ENCODE results near the gene SLC6A18.

Gene SLC6A18

DNA sequence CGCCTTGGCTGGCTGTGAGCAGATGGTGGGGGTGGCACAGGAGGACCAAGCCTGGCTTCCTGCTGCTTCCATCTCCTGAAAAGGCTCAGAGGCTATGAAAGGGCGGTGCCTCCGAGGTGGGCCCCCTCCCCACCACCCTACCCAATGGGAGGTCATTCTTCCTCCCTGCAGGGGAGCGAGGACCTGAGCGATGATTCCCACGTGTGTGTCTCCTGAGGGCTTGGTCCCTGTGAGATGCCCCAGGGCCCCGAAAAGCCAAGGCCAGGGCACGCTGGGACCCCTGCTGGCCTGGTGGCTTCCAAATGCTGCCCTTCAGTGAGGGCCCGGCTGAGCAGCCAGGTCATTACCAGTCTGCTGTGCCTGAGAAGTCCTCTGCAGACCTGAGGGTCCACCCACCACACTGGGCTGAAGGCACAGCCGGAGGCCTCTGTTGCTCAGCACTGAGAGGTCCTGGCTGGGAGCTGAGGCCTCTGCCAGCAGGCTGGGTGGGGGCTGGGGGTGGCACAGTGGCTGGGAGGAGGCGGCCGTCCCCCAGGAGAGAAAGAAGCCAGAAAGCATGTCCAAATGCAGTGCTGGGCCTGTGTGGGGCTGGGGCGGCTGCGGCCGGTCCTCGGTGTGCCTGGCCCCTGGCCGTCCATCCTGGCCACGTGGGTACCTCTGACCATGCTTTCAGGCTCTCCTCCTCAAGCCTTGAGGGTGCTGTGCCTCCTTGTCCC lies 37.8 kb upstream of the SLC6A18 start:
- no peak overlapping the region for H3K27ac ChIP-seq
- no peak for TF ChIP-seq ZFX (IDR thresholded peaks at IDR 0.05; ENCODE audit: borderline replicate concordance)
- TF ChIP-seq, protein P1, sequence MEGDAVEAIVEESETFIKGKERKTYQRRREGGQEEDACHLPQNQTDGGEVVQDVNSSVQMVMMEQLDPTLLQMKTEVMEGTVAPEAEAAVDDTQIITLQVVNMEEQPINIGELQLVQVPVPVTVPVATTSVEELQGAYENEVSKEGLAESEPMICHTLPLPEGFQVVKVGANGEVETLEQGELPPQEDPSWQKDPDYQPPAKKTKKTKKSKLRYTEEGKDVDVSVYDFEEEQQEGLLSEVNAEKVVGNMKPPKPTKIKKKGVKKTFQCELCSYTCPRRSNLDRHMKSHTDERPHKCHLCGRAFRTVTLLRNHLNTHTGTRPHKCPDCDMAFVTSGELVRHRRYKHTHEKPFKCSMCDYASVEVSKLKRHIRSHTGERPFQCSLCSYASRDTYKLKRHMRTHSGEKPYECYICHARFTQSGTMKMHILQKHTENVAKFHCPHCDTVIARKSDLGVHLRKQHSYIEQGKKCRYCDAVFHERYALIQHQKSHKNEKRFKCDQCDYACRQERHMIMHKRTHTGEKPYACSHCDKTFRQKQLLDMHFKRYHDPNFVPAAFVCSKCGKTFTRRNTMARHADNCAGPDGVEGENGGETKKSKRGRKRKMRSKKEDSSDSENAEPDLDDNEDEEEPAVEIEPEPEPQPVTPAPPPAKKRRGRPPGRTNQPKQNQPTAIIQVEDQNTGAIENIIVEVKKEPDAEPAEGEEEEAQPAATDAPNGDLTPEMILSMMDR (IDR thresholded peaks at IDR 0.05) = no peak

DNA sequence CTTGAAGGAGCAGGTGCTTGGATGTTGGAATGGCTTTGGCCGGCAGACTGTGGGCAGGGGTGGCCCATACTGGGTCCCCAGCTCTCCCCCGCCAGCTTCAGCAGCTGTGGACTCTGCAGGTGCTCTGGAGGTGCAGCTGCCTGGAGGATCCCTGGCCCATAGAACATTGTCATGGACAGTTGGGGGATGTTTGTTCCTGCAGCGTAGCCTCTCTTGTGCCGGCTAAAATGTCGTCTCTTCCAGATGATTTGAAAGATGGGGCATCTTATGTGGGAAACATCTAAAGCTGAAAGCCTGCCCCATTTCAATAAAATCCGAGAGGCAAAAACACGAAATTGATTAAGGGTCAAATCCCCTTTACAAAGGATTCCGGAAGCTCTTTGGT lies 37.2 kb upstream of the SLC6A18 start:
- TF ChIP-seq, protein P1 (IDR thresholded peaks at IDR 0.05) = no peak
- TF ChIP-seq ZFX (IDR thresholded peaks at IDR 0.05; ENCODE audit: borderline replicate concordance) = no peak
- 0 out of 2 replicates have a peak overlapping the region, but pooled peaks have one; percentile 8 for H3K27ac ChIP-seq

DNA sequence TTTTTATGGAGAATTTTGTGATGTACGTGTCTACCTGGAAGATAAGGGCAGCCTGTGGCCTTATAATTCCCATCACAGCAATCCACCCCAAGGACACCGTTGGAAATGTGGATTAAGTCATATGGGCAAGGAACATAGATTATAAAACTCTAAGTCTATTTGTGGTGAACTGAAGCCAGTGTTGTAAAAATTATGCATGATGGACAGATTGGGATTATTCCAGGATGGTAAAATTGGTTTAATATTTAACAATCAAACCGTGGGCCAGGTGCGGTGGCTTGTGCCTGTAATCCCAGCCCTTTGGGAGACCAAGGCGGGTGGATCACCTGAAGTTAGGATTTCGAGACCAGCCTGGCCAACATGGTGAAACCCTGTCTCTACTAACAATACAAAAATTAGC lies 36.7 kb upstream of the SLC6A18 start:
- H3K27ac ChIP-seq = 0 out of 2 replicates have a peak overlapping the region, but pooled peaks have one; percentile 8
- no peak for TF ChIP-seq ZFX (IDR thresholded peaks at IDR 0.05; ENCODE audit: borderline replicate concordance)
- TF ChIP-seq, protein P1 (IDR thresholded peaks at IDR 0.05) = no peak

DNA sequence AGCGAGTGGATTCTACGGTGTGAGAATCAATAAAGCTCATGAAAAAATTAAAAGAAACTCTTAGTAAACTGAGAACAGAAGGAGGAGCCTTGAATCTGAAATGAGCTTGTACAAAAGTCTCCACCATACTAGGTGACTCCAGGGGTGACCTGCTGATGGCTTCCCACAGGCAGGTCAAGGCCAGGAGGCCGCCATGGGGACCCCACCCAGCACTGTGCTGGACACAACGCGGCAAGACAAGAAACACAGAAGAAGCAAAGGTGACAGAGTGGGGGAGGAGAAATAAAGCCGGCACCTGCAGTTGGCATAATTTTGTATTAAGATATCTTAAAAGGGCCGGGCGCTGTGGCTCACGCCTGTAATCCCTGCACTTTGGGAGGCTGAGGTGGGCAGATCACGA lies 35.9 kb upstream of the SLC6A18 start:
- TF ChIP-seq ZFX (IDR thresholded peaks at IDR 0.05; ENCODE audit: borderline replicate concordance) = no peak
- H3K27ac ChIP-seq = no peak overlapping the region

DNA sequence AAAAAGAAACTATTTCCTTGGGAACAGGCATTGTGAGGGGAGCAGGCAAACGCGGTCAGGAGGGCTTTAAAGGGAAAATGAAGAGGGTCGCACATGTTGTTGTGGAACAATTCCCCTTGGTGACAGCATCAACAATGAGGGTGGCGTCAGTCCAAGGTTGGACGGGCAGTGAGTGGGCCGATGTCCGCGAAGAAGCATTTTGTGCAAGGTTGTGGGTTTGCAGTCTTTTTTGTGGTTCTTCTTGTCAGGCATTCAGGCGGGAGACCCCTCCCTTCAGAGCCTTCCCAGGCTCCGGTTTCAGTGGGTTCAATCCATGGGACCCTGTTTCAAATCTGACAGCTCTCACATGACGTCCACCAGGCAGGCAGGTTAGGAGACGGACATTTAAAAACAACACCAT lies 34.9 kb upstream of the SLC6A18 start:
- H3K27ac ChIP-seq = no peak overlapping the region
- no peak for TF ChIP-seq ZFX (IDR thresholded peaks at IDR 0.05; ENCODE audit: borderline replicate concordance)

DNA sequence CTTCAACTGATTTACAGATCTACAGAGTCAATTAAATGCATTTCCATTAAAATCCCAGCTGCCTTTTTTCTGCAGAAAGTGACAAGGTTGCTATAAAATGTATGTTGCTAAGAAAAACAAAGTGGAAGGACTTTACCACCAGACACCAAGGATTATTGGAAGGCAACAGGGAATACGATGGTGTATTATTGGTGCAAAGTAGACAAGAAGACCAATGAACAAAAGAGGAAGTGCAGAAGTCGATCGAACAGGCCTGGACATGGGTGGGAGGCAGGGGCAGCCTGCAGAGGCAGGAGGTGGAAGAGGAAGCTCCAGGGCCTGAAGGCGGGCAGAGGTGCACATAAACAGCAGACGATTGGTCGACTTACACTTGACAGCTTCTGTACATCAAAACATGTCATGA lies 34.3 kb upstream of the SLC6A18 start:
- H3K27ac ChIP-seq = no peak overlapping the region
- no peak for TF ChIP-seq ZFX (IDR thresholded peaks at IDR 0.05; ENCODE audit: borderline replicate concordance)
- TF ChIP-seq, protein P1 (IDR thresholded peaks at IDR 0.05) = no peak

DNA sequence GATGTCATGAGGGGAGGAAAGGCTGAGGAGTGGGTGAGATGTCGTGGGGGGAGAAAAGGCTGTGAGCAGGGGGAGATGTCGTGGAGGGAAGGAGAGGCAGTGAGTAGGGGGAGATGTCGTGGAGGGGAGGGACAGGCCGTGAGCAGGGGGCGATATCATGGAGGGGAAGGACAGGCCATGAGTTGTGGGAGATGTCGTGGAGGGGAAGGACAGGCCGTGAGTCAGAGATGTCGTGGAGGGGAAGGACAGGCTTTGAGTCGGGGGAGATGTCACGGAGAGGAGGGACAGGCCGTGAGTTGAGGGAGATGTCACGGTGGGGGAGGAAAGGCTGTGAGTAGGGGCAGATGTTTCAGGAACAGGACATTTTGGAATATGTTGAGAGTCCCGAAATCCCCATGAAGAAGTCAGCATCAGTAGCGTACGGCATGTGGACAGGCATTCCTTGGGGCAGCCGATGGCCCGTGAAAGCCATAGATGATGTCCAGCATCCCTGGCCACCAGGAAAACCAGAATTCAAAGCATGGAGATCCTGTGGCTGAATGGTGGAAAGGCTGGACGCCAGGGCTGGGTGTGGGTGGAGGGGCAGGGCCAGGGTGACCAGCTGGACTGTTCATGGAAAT lies 32.1 kb upstream of the SLC6A18 start:
- TF ChIP-seq ZFX (IDR thresholded peaks at IDR 0.05; ENCODE audit: borderline replicate concordance) = no peak
- TF ChIP-seq, protein P1 (IDR thresholded peaks at IDR 0.05) = no peak
- no peak overlapping the region for H3K27ac ChIP-seq

DNA sequence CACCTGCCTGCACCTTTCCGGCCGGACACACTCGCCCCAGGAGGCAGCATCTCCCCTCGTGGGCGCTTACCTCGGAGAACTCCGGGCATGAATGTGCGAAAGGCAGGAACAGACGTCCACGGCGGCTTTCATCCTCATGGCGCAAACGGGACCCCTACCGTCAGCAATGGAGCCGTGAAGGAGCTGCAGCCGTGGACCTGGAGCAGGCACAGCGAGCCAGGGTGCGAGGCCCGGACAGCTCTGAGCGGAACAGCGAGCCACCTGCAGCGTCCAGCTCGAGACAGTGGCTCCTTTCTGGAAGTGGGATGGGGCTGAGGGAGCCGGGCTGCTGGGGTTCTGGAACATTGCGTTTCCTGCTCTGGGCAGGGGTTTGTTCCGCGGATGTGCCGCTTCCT lies 31.6 kb upstream of the SLC6A18 start:
- TF ChIP-seq, protein P1 (IDR thresholded peaks at IDR 0.05) = no peak
- TF ChIP-seq ZFX (IDR thresholded peaks at IDR 0.05; ENCODE audit: borderline replicate concordance) = no peak
- no peak overlapping the region for H3K27ac ChIP-seq

Data from 22Rv1 (cell line).